NCI-H446 treated with DMSO at 0.1 percent for 48 hours (cell line): ENCODE measurements around the gene PAN2.

Experiments used
- DNase-seq: peaks from one replicate; lab custom pipeline; 2025; lab: John Stamatoyannopoulos, UW

Gene PAN2

DNA sequence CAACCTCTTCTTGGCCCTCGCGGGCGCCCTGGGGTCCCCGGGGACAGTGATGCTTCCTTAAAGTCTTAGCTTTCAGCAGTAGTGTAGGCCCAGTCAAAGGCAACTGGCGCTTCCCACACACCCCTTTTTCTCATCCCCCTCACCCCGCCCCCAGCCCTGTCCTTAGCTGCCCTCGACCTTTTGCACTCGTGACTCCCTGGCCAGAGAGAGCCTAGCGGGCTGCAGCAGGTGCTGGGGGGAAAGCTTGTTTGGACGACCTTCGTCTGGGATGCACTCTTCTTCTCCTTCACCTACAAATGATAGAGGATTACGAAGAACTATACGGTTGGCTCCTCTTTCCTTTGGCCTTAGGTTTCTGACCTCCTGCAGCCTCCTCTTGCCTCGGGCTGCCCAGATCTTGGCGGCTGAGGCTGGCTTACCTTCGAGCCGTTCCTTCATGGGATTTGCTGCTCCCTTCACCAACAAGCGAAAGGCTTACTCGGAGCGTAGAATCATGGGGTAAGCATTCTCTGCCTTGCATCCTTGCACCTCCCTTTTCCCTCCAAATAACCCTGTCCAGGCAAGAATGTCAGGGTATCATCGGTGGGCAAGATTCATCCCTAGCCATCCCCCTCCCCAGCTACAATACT lies 66.2 kb downstream of the PAN2 start:
- DNase-seq, result no peak

DNA sequence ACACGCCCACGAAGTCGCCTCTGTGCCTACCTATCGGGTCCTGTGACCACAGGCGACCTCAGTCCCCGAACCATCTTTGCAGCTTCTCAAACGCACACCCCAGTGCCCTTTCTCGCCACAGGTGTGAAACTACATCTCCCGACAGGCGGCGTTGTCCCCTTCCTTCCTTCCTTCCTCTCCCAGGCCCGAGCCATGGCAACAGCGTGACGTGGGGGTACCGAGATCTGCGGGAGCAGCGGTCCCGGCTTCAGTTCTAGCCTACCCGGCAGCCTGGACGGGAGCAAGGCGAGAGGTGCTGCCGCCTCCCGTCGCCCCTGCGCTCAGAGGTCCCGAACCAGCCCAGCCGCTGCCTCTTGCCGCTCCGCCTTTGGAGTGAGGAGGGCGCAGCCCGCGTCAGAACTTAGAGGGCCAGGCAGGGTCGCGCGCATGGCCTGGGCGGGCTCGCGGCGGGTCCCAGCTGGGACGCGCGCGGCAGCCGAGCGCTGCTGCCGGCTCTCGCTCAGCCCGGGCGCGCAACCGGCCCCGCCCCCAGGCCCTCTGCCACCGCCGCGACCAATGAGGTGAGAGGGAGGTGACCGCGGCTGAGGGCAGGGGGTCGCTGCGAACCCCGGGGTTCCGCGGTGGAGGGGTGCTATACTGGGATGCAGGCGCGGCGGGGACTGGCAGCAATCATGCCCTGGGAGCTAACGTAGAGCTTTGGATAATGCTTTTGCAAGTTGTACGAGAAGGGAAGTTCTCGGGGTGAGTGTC lies 66.9 kb downstream of the PAN2 start, which contains the start of gene COQ10A:
TSS of gene COQ10A (plus strand) at position 250 of the 750 bp plus-strand sequence. CDS start at position 427, 177 bp downstream.
- DNase-seq, result peak; percentile 70
